ENCODE measurements around the gene SETD5.

SETD5 gene

GRCh38 chr3:9450991-9451390 lies 53.6 kb downstream of the SETD5 start:
- TF ChIP-seq ISL1 (CRISPR knock-in tag; IDR thresholded peaks at IDR 0.05) (no peak), TOX (CRISPR knock-in tag; IDR thresholded peaks at IDR 0.05; ENCODE audit: borderline replicate concordance) (no peak), BACH2 (CRISPR knock-in tag; IDR thresholded peaks at IDR 0.05; ENCODE audit: borderline replicate concordance) (no peak), GLIS3 (CRISPR knock-in tag; IDR thresholded peaks at IDR 0.05) (no peak), TCF4 (CRISPR knock-in tag; IDR thresholded peaks at IDR 0.05; ENCODE audit: borderline replicate concordance) (no peak), SNAI2 (CRISPR knock-in tag; IDR thresholded peaks at IDR 0.05) (no peak), ZNF70 (CRISPR knock-in tag; IDR thresholded peaks at IDR 0.05) (no peak), ZNF8 (CRISPR knock-in tag; IDR thresholded peaks at IDR 0.05) (no peak), ZFP30 (CRISPR knock-in tag; IDR thresholded peaks at IDR 0.05) (no peak), CSDC2 (CRISPR knock-in tag; IDR thresholded peaks at IDR 0.05) (no peak), ZC3H10 (CRISPR knock-in tag; IDR thresholded peaks at IDR 0.05) (no peak), CREB5 (CRISPR knock-in tag; IDR thresholded peaks at IDR 0.05; ENCODE audit: low read depth) (no peak)
- TF ChIP-seq, protein P1, sequence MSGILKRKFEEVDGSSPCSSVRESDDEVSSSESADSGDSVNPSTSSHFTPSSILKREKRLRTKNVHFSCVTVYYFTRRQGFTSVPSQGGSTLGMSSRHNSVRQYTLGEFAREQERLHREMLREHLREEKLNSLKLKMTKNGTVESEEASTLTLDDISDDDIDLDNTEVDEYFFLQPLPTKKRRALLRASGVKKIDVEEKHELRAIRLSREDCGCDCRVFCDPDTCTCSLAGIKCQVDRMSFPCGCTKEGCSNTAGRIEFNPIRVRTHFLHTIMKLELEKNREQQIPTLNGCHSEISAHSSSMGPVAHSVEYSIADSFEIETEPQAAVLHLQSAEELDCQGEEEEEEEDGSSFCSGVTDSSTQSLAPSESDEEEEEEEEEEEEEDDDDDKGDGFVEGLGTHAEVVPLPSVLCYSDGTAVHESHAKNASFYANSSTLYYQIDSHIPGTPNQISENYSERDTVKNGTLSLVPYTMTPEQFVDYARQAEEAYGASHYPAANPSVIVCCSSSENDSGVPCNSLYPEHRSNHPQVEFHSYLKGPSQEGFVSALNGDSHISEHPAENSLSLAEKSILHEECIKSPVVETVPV (CRISPR knock-in tag; IDR thresholded peaks at IDR 0.05): no peak
- TF ChIP-seq, protein P2, sequence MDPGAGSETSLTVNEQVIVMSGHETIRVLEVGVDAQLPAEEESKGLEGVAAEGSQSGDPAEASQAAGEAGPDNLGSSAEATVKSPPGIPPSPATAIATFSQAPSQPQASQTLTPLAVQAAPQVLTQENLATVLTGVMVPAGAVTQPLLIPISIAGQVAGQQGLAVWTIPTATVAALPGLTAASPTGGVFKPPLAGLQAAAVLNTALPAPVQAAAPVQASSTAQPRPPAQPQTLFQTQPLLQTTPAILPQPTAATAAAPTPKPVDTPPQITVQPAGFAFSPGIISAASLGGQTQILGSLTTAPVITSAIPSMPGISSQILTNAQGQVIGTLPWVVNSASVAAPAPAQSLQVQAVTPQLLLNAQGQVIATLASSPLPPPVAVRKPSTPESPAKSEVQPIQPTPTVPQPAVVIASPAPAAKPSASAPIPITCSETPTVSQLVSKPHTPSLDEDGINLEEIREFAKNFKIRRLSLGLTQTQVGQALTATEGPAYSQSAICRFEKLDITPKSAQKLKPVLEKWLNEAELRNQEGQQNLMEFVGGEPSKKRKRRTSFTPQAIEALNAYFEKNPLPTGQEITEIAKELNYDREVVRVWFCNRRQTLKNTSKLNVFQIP (CRISPR knock-in tag; IDR thresholded peaks at IDR 0.05; ENCODE audit: borderline replicate concordance, low read depth): no peak
- TF ChIP-seq, protein P3, sequence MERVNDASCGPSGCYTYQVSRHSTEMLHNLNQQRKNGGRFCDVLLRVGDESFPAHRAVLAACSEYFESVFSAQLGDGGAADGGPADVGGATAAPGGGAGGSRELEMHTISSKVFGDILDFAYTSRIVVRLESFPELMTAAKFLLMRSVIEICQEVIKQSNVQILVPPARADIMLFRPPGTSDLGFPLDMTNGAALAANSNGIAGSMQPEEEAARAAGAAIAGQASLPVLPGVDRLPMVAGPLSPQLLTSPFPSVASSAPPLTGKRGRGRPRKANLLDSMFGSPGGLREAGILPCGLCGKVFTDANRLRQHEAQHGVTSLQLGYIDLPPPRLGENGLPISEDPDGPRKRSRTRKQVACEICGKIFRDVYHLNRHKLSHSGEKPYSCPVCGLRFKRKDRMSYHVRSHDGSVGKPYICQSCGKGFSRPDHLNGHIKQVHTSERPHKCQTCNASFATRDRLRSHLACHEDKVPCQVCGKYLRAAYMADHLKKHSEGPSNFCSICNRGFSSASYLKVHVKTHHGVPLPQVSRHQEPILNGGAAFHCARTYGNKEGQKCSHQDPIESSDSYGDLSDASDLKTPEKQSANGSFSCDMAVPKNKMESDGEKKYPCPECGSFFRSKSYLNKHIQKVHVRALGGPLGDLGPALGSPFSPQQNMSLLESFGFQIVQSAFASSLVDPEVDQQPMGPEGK (CRISPR knock-in tag; IDR thresholded peaks at IDR 0.05; ENCODE audit: borderline replicate concordance): no peak
- TF ChIP-seq, protein P4, sequence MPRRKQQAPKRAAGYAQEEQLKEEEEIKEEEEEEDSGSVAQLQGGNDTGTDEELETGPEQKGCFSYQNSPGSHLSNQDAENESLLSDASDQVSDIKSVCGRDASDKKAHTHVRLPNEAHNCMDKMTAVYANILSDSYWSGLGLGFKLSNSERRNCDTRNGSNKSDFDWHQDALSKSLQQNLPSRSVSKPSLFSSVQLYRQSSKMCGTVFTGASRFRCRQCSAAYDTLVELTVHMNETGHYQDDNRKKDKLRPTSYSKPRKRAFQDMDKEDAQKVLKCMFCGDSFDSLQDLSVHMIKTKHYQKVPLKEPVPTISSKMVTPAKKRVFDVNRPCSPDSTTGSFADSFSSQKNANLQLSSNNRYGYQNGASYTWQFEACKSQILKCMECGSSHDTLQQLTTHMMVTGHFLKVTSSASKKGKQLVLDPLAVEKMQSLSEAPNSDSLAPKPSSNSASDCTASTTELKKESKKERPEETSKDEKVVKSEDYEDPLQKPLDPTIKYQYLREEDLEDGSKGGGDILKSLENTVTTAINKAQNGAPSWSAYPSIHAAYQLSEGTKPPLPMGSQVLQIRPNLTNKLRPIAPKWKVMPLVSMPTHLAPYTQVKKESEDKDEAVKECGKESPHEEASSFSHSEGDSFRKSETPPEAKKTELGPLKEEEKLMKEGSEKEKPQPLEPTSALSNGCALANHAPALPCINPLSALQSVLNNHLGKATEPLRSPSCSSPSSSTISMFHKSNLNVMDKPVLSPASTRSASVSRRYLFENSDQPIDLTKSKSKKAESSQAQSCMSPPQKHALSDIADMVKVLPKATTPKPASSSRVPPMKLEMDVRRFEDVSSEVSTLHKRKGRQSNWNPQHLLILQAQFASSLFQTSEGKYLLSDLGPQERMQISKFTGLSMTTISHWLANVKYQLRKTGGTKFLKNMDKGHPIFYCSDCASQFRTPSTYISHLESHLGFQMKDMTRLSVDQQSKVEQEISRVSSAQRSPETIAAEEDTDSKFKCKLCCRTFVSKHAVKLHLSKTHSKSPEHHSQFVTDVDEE (CRISPR knock-in tag; IDR thresholded peaks at IDR 0.05): no peak
- no peak for ATAC-seq

DNA sequence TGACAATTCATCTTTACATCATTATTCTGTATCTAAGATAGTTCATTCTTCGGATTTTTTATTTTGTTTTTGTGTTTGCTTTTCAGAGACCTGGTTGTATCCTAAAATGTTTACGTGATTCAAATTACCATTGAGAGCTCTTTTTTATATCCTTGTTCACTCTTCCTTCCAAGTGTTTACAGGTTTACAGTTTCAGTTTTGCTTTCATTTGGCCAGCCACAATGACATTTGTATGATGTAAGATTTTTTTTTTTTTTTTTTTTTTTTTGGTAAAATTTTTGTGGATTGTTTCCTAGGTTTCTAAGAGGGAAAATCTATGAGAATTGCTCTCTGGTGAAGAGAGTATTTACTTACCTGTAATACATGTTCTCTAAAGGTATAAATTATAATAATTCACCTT lies 55.0 kb downstream of the SETD5 start:
- no peak for ATAC-seq
- no peak for TF ChIP-seq ZNF70 (CRISPR knock-in tag; IDR thresholded peaks at IDR 0.05)
- TF ChIP-seq, protein P1 (CRISPR knock-in tag; IDR thresholded peaks at IDR 0.05): no peak
- TF ChIP-seq, protein P2 (CRISPR knock-in tag; IDR thresholded peaks at IDR 0.05; ENCODE audit: borderline replicate concordance, low read depth): no peak
- TF ChIP-seq ZFP3 (CRISPR knock-in tag; IDR thresholded peaks at IDR 0.05): no peak
- no peak for TF ChIP-seq CREB5 (CRISPR knock-in tag; IDR thresholded peaks at IDR 0.05; ENCODE audit: low read depth)
- TF ChIP-seq ZC3H10 (CRISPR knock-in tag; IDR thresholded peaks at IDR 0.05): no peak
- no peak for TF ChIP-seq ZFP30 (CRISPR knock-in tag; IDR thresholded peaks at IDR 0.05)
